ENCODE measurements around the gene MRPL36.

The MRPL36 gene

DNA sequence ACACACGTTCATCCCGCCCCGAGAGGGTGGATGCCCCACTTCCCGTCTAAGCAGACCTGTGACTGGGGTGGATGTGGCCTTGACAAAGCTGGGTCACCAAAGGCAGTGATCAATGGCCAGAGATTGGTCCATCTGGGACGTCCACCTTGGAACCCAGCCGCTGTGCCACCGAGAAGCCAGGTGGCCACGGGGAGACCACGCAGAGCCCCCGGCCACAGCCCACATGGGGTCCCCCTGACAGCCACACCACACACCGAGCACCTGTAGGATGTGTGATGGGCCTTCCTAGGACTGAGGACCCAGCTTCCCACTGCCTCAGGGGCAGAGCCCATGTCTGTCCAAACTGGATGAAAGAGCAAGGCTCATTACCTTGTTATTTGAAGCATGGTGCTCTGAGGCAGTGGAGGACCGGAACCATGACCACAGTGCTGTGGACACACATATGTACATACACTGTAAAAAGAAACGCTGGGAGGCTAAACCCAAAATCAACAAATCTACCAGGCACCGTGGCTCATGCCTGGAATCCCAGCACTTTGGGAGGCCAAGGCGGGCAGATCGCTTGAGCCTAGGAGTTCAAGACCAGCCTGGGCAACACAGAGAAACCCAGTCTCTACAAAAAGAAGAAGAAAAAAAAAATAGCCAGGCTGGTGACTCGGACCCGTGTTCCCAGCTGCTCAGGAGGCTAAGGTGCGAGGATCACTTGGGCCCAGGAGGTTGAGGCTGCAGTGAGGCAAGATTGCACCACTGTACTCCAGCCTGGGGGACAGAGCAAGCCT, 50.1 kb downstream of the MRPL36 start:
- DNase-seq (ENCODE audit: low read depth in 3 of 3) = no peak

DNA sequence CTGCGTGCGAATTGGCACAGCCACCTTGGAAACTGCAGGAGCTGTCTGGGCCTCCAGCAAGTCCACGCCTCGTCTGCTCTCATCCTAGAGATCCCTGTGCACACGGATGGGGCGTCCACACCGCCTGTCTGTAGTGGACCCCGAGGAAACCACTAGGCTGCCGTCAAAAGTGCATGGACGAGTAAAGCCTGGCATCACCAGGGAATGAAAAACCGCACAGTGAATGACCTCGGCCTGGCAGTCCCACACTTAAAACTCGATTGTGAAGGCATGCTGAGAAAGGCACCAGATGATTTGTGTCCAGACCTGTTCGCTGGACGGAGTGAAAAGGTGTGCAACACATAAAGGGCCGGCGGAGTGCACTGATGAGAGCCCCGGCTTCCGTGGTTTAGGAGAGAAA, 50.8 kb downstream of the MRPL36 start:
- no peak for DNase-seq (ENCODE audit: low read depth in 3 of 3)
